ENCODE results near the gene NDUFAF5.

DNA sequence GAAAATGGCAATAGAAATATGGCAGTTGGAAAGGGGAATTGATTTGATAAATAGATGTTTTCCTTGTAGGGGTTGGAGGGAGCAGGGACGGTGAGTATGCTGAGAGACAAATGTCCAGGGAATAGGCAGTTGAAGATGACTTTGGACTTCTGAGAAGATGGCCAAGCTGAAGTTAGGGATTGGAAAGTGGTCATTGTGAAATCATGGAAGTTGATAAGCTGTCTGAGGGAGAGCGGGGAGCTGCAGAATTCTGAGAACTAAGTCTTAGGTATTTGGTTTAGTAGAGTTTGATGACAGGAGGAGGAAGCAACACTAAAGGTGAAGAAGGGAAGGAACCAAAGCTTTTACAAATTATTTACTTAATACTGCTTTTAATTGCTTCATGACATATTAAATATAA, 15.1 kb downstream of the NDUFAF5 start:
- TF ChIP-seq, protein P1, sequence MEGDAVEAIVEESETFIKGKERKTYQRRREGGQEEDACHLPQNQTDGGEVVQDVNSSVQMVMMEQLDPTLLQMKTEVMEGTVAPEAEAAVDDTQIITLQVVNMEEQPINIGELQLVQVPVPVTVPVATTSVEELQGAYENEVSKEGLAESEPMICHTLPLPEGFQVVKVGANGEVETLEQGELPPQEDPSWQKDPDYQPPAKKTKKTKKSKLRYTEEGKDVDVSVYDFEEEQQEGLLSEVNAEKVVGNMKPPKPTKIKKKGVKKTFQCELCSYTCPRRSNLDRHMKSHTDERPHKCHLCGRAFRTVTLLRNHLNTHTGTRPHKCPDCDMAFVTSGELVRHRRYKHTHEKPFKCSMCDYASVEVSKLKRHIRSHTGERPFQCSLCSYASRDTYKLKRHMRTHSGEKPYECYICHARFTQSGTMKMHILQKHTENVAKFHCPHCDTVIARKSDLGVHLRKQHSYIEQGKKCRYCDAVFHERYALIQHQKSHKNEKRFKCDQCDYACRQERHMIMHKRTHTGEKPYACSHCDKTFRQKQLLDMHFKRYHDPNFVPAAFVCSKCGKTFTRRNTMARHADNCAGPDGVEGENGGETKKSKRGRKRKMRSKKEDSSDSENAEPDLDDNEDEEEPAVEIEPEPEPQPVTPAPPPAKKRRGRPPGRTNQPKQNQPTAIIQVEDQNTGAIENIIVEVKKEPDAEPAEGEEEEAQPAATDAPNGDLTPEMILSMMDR (IDR thresholded peaks at IDR 0.05): no peak
- no peak for TF ChIP-seq POLR2A (IDR thresholded peaks at IDR 0.05)

Measured in esophagus squamous epithelium (tissue), 4 donors.